GM18519 (cell line): ENCODE measurements around the gene RBBP8NL.

Experiments used
- ATAC-seq: cut with Tn5 transposase; IDR thresholded peaks from one replicate; pipeline ENCODE4 v1.9.1; 2021; ENCODE audit warnings: mild to moderate bottlenecking, moderate library complexity; ENCODE audit not compliant: unreplicated experiment, low FRiP score

RBBP8NL gene

GRCh38 chr20:62463651-62464424 lies 36.5 kb upstream of the RBBP8NL start:
- no peak for ATAC-seq

GRCh38 chr20:62462976-62463592 lies 35.7 kb upstream of the RBBP8NL start:
- no peak for ATAC-seq

- no peak for ATAC-seq
Measured at GRCh38 chr20:62461834-62462233, 34.5 kb upstream of the RBBP8NL start.

- no peak for ATAC-seq
Measured at GRCh38 chr20:62461157-62461556, 33.8 kb upstream of the RBBP8NL start.

- no peak for ATAC-seq
Measured at GRCh38 chr20:62460678-62461077, 33.3 kb upstream of the RBBP8NL start.

GRCh38 chr20:62459488-62459887 lies 32.1 kb upstream of the RBBP8NL start:
- ATAC-seq = no peak

- ATAC-seq = no peak
Measured at GRCh38 chr20:62458275-62459251, 31.2 kb upstream of the RBBP8NL start.

- ATAC-seq = no peak
Measured at GRCh38 chr20:62457831-62458230, 30.5 kb upstream of the RBBP8NL start.

GRCh38 chr20:62457098-62457497 lies 29.8 kb upstream of the RBBP8NL start:
- no peak for ATAC-seq

GRCh38 chr20:62455929-62456328 lies 28.6 kb upstream of the RBBP8NL start:
- ATAC-seq = no peak

GRCh38 chr20:62454904-62455636 lies 27.7 kb upstream of the RBBP8NL start:
- no peak for ATAC-seq

- ATAC-seq = no peak
Measured at GRCh38 chr20:62453186-62453808, 26.0 kb upstream of the RBBP8NL start.

GRCh38 chr20:62452475-62453095 lies 25.2 kb upstream of the RBBP8NL start:
- no peak for ATAC-seq

GRCh38 chr20:62451970-62452369 lies 24.6 kb upstream of the RBBP8NL start:
- no peak for ATAC-seq

GRCh38 chr20:62451156-62451767 lies 23.9 kb upstream of the RBBP8NL start:
- ATAC-seq = no peak

GRCh38 chr20:62449951-62450691 lies 22.8 kb upstream of the RBBP8NL start:
- no peak for ATAC-seq

- no peak for ATAC-seq
Measured at GRCh38 chr20:62448788-62449187, 21.4 kb upstream of the RBBP8NL start.

- no peak for ATAC-seq
Measured at GRCh38 chr20:62448038-62448437, 20.7 kb upstream of the RBBP8NL start.
